BLaER1 (cell line): ENCODE measurements around the gene POLR3GL.
"Not testable (repeated sequence)": the region's sequence is repeated elsewhere in the genome, so short reads cannot be mapped to it uniquely, and the experiment has no call there.

Source experiments
- H3K27ac ChIP-seq: shearing (Covaris generic); formaldehyde crosslinking; 2 replicates; pipeline ENCODE4 v1.8.1; 2022
- H3K27me3 ChIP-seq: shearing (Covaris generic); formaldehyde crosslinking; 2 replicates; pipeline ENCODE4 v1.8.1; 2022
- H3K36me3 ChIP-seq: shearing (Covaris generic); formaldehyde crosslinking; 2 replicates; pipeline ENCODE4 v1.8.1; 2022
- H3K4me1 ChIP-seq: shearing (Covaris generic); formaldehyde crosslinking; 2 replicates; pipeline ENCODE4 v1.8.1; 2022
- H3K4me2 ChIP-seq: shearing (Covaris generic); formaldehyde crosslinking; 2 replicates; pipeline ENCODE4 v1.8.1; 2022
- H3K4me3 ChIP-seq: shearing (Covaris generic); formaldehyde crosslinking; 2 replicates; pipeline ENCODE4 v1.8.1; 2022
- H3K9ac ChIP-seq: shearing (Covaris generic); formaldehyde crosslinking; 2 replicates; pipeline ENCODE4 v1.8.1; 2022
- H3K9me3 ChIP-seq: shearing (Covaris generic); formaldehyde crosslinking; 2 replicates; pipeline ENCODE4 v1.8.1; 2022
- H4K20me1 ChIP-seq: shearing (Covaris generic); formaldehyde crosslinking; 2 replicates; pipeline ENCODE4 v1.8.1; 2022
- Cebpa-rat ChIP-seq: shearing (Covaris generic); IDR thresholded peaks from 2 replicates; pipeline ENCODE4 v1.8.1; 2022

Gene POLR3GL

GRCh38 chr1:146012703-146013558 is 48.4 kb downstream of the POLR3GL start:
- H4K20me1 ChIP-seq, result no peaks in the 10 kb centered on the region
- no peak overlapping the region for H3K9ac ChIP-seq
- 0 out of 2 replicates have a peak, but pooled peaks cover under 1% of the 10 kb centered on the region for H3K27me3 ChIP-seq
- no peak overlapping the region for H3K27ac ChIP-seq
- no peaks in the 10 kb centered on the region for H3K4me1 ChIP-seq
- no peaks in the 10 kb centered on the region for H3K36me3 ChIP-seq
- no peak overlapping the region for H3K4me3 ChIP-seq
- no peaks in the 10 kb centered on the region for H3K9me3 ChIP-seq
- no peak overlapping the region for H3K4me2 ChIP-seq
- TF ChIP-seq Cebpa-rat, result no peak

- H3K4me3 ChIP-seq, result no peak overlapping the region
- H3K4me1 ChIP-seq, result no peaks in the 10 kb centered on the region
- peaks cover 6% of the 10 kb centered on the region; the same call in 1 of the 2 replicates for H3K27me3 ChIP-seq
- H3K9me3 ChIP-seq, result no peaks in the 10 kb centered on the region
- H3K4me2 ChIP-seq, result no peak overlapping the region
- no peak for TF ChIP-seq Cebpa-rat
- no peak overlapping the region for H3K9ac ChIP-seq
- H4K20me1 ChIP-seq, result no peaks in the 10 kb centered on the region
- H3K36me3 ChIP-seq, result no peaks in the 10 kb centered on the region
- H3K27ac ChIP-seq, result no peak overlapping the region
These were observed 49.1 kb downstream of the POLR3GL start for GRCh38 chr1:146013559-146013922.

GRCh38 chr1:146016891-146017290 is 52.4 kb downstream of the POLR3GL start:
- H3K36me3 ChIP-seq, result no peaks in the 10 kb centered on the region

GRCh38 chr1:146019231-146020057 is 55.0 kb downstream of the POLR3GL start:
- TF ChIP-seq Cebpa-rat, result no peak
- Histone ChIP-seq H3K27ac (no peak overlapping the region), H4K20me1 (no peaks in the 10 kb centered on the region), H3K4me3 (no peak overlapping the region), H3K36me3 (no peaks in the 10 kb centered on the region), H3K4me1 (peaks cover 6% of the 10 kb centered on the region; the same call in 1 of the 2 replicates), H3K9ac (no peak overlapping the region), H3K4me2 (no peak overlapping the region), H3K9me3 (no peaks in the 10 kb centered on the region), H3K27me3 (peaks cover 26% of the 10 kb centered on the region)

More at GRCh38 chr1:146016891-146017290, 52.4 kb downstream of the POLR3GL start:
- no peak for TF ChIP-seq Cebpa-rat
- no peak overlapping the region for H3K4me2 ChIP-seq
- H3K4me1 ChIP-seq, result no peaks in the 10 kb centered on the region
- no peak overlapping the region for H3K9ac ChIP-seq
- peaks cover 26% of the 10 kb centered on the region for H3K27me3 ChIP-seq
- no peaks in the 10 kb centered on the region for H3K9me3 ChIP-seq
- no peaks in the 10 kb centered on the region for H4K20me1 ChIP-seq
- H3K27ac ChIP-seq, result no peak overlapping the region
- H3K4me3 ChIP-seq, result no peak overlapping the region

- H3K27ac ChIP-seq, result no peak overlapping the region
- peaks cover 6% of the 10 kb centered on the region; the same call in 1 of the 2 replicates for H3K4me1 ChIP-seq
- H3K4me2 ChIP-seq, result no peak overlapping the region
- no peaks in the 10 kb centered on the region for H4K20me1 ChIP-seq
- TF ChIP-seq Cebpa-rat, result no peak
- no peak overlapping the region for H3K9ac ChIP-seq
- H3K36me3 ChIP-seq, result no peaks in the 10 kb centered on the region
- H3K4me3 ChIP-seq, result no peak overlapping the region
- H3K9me3 ChIP-seq, result no peaks in the 10 kb centered on the region
- H3K27me3 ChIP-seq, result peaks cover 26% of the 10 kb centered on the region
These were observed 55.9 kb downstream of the POLR3GL start for GRCh38 chr1:146020058-146021049.

- H3K9ac ChIP-seq, result no peak overlapping the region
- H3K4me1 ChIP-seq, result peaks cover 6% of the 10 kb centered on the region; the same call in 1 of the 2 replicates
- no peaks in the 10 kb centered on the region for H4K20me1 ChIP-seq
- no peak overlapping the region for H3K4me2 ChIP-seq
- H3K27ac ChIP-seq, result no peak overlapping the region
- no peaks in the 10 kb centered on the region for H3K36me3 ChIP-seq
- peaks cover 26% of the 10 kb centered on the region for H3K27me3 ChIP-seq
- TF ChIP-seq Cebpa-rat, result no peak
- H3K9me3 ChIP-seq, result no peaks in the 10 kb centered on the region
- H3K4me3 ChIP-seq, result no peak overlapping the region
These were observed 56.6 kb downstream of the POLR3GL start for GRCh38 chr1:146021050-146021445.

- Histone ChIP-seq H3K27me3 (peaks cover 26% of the 10 kb centered on the region), H3K4me2 (peak within 1 kb of the TSS; percentile 28)
- no peak for TF ChIP-seq Cebpa-rat
These were observed 57.3 kb downstream of the POLR3GL start, which contains the start of gene HJV for GRCh38 chr1:146021622-146022402. Gene HJV, minus strand, starts transcription at chr1:146021735. Its CDS starts 1,504 bp downstream, at chr1:146020231.

GRCh38 chr1:146022403-146023127 is 58.1 kb downstream of the POLR3GL start:
- no peaks in the 10 kb centered on the region for H4K20me1 ChIP-seq
- no peak overlapping the region for H3K27ac ChIP-seq
- no peak overlapping the region for H3K9ac ChIP-seq
- H3K36me3 ChIP-seq, result no peaks in the 10 kb centered on the region
- peaks cover 6% of the 10 kb centered on the region; the same call in 1 of the 2 replicates for H3K4me1 ChIP-seq
- TF ChIP-seq Cebpa-rat, result no peak
- no peak overlapping the region for H3K4me3 ChIP-seq
- H3K4me2 ChIP-seq, result peak overlapping the region; percentile 28
- peaks cover 26% of the 10 kb centered on the region for H3K27me3 ChIP-seq
- no peaks in the 10 kb centered on the region for H3K9me3 ChIP-seq

More at GRCh38 chr1:146021622-146022402, 57.3 kb downstream of the POLR3GL start, which contains the start of gene HJV:
- Histone ChIP-seq H3K27ac (no peak within 1 kb of the TSS), H4K20me1 (no peaks in the 10 kb centered on the region), H3K36me3 (no peaks in the 10 kb centered on the region), H3K9ac (no peak within 1 kb of the TSS), H3K9me3 (no peaks in the 10 kb centered on the region), H3K4me3 (no peak within 1 kb of the TSS), H3K4me1 (peaks cover 6% of the 10 kb centered on the region; the same call in 1 of the 2 replicates)

GRCh38 chr1:146025787-146026495 is 61.5 kb downstream of the POLR3GL start:
- H3K4me2 ChIP-seq, H3K27me3 ChIP-seq, H4K20me1 ChIP-seq, H3K9me3 ChIP-seq, H3K4me1 ChIP-seq, H3K9ac ChIP-seq, H3K36me3 ChIP-seq, H3K4me3 ChIP-seq, H3K27ac ChIP-seq: not testable (repeated sequence)

GRCh38 chr1:146026650-146027049 is 62.2 kb downstream of the POLR3GL start:
- H3K27ac ChIP-seq, H3K36me3 ChIP-seq, H3K9ac ChIP-seq, H3K4me1 ChIP-seq, H3K4me2 ChIP-seq, H3K4me3 ChIP-seq, H3K27me3 ChIP-seq, H4K20me1 ChIP-seq, H3K9me3 ChIP-seq: not testable (repeated sequence)
